Thyroid gland (tissue), 4 donors: Measurements from ENCODE around the gene POLR3F. TPM values are rescaled to one million over a fixed set of nuclear protein-coding genes. Genes with fewer than 3 reads are reported as not detected.

ENCODE experiments used
- DNase-seq, 2 donors: peaks; one replicate each; pipeline ENCODE4 v3.0.0-alpha.2; 2019
- H3K27ac ChIP-seq, 3 donors: fragments of 200-600 bp; sonication (generic); 1 replicate in 2 of 3; 2 replicates in 1 of 3; pipeline ENCODE4 v1.5.1; 2016 to 2019; ENCODE audit warnings: mild to moderate bottlenecking in 1 of 3, moderate library complexity in 1 of 3
- H3K27me3 ChIP-seq: fragments of 200-600 bp; sonication (generic); one replicate; pipeline ENCODE4 v1.5.1; 2019
- H3K36me3 ChIP-seq, 2 donors: fragments of 200-600 bp; sonication (generic); one replicate each; pipeline ENCODE4 v1.5.1; 2016 to 2019
- H3K4me1 ChIP-seq, 2 donors: fragments of 200-600 bp; sonication (generic); one replicate each; pipeline ENCODE4 v1.5.1; 2017 to 2019
- H3K4me3 ChIP-seq, 3 donors: fragments of 200-600 bp; sonication (generic); replicated peaks in 1 of 3; 1 replicate in 2 of 3; 2 replicates in 1 of 3; pipeline ENCODE4 v1.5.1; 2016; ENCODE audit warnings: mild to moderate bottlenecking in 1 of 3
- H3K9me3 ChIP-seq: fragments of 200-600 bp; sonication (generic); one replicate; pipeline ENCODE4 v1.5.1; 2017
- POLR2A ChIP-seq, 2 donors: fragments of 450-650 bp; IDR thresholded peaks; one replicate each; pipeline ENCODE4 v1.6.1; 2017; ENCODE audit warnings: antibody characterized with exemption in 2 of 2, mild to moderate bottlenecking in 2 of 2, moderate library complexity in 1 of 2
- WGBS, 2 donors: methylation state at CpG; one replicate each; pipeline ENCODE4 v1.1.5; 2017; 5-methylcytosine and 5-hydroxymethylcytosine counted together
- intact Hi-C: fragments of 100-400 bp; cut with DNase I; formaldehyde crosslinking; loops from one replicate; pipeline ENCODE4 v1.15.1; 2023
- microRNA counts, 2 donors: library from miRNA; unstranded; fragments of <30 nt; microRNA quantifications; one replicate each; lab custom pipeline; 2016 to 2017
- microRNA-seq: library from miRNA; unstranded; fragments of <30 nt; microRNA quantifications from one replicate; pipeline ENCODE4, GENCODE V29; 2016
- small RNA-seq: library from RNA; depleted of rRNA; stranded (forward); fragments of <200 nt; gene quantifications from one replicate; pipeline ENCODE3, GENCODE V24; 2016
- total RNA-seq, 4 donors: library from RNA; depleted of rRNA; stranded (reverse); fragments of >200 nt; gene quantifications; one replicate each; pipeline ENCODE4 v1.2.3, GENCODE V29; 2016
- TF ChIP-seq, protein P1 (sequence below), 6 experiments: fragments of 200-600 bp in 3 of 6; fragments of 450-650 bp in 3 of 6; sonication (generic) in 3 of 6; IDR thresholded peaks; one replicate each; pipeline ENCODE4 v1.5.1; 2016 to 2019; ENCODE audit warnings: antibody characterized with exemption in 6 of 6, mild to moderate bottlenecking in 2 of 6, inconsistent platforms in 1 of 6, moderate library complexity in 1 of 6

The POLR3F gene
- total RNA-seq, 4 donors from 2014 or later: 10.2 to 18.1 (median 13.9) TPM

DNA sequence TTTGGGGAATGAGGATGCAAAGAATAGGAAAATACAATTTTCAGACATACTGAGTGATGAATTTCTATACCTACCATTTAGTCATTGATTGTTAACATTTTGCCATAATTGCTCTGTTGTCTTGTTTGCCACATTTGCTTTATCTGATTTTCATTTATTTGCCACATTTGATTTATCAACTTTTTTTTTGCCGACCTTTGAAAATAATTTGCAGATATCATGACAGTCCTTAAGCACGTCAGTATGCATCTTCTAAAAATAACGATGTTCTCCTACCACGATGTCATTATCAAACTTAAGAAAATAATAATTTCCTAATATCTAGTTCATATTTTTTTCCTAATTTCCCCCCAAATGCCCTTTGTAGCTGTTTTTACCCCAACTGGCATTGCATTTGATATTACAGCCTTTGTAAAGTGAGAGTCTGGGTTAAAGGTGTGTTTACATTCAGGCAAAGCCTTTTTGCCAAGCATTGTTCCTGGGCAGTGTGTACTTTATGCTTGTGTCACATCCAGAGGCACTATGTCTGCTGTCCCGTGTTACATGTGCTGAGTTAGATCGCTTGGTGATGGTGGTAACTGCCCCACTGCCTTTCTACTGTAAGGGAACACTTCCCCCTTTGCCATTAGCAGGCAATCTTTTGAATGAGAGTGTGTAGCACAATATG is 66.9 kb downstream of the POLR3F start:
- intact Hi-C loops: no loop called here
- no peak overlapping the region for H3K4me3 ChIP-seq
- H3K27me3 ChIP-seq: no peaks in the 10 kb centered on the region
- no peak overlapping the region for H3K27ac ChIP-seq
- TF ChIP-seq, protein P1, sequence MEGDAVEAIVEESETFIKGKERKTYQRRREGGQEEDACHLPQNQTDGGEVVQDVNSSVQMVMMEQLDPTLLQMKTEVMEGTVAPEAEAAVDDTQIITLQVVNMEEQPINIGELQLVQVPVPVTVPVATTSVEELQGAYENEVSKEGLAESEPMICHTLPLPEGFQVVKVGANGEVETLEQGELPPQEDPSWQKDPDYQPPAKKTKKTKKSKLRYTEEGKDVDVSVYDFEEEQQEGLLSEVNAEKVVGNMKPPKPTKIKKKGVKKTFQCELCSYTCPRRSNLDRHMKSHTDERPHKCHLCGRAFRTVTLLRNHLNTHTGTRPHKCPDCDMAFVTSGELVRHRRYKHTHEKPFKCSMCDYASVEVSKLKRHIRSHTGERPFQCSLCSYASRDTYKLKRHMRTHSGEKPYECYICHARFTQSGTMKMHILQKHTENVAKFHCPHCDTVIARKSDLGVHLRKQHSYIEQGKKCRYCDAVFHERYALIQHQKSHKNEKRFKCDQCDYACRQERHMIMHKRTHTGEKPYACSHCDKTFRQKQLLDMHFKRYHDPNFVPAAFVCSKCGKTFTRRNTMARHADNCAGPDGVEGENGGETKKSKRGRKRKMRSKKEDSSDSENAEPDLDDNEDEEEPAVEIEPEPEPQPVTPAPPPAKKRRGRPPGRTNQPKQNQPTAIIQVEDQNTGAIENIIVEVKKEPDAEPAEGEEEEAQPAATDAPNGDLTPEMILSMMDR (IDR thresholded peaks at IDR 0.05): no peak
- no peak for TF ChIP-seq POLR2A (IDR thresholded peaks at IDR 0.05)
- no peak for DNase-seq
- H3K36me3 ChIP-seq: peaks cover 47 to 64% of the 10 kb centered on the region in 2 donors
- no peaks in the 10 kb centered on the region for H3K9me3 ChIP-seq
- 89 to 97% methylated on average over 6 of the region's 6 CpGs for WGBS, 2 donors
- H3K4me1 ChIP-seq: no peaks in the 10 kb centered on the region

MicroRNAs encoded within 50 kb of the gene (microRNA counts, 767-probe panel; counts per million panel counts)
- microRNA hsa-miR-3192 (lab: Ali Mortazavi, UCI): 0 counts per million in 2 donors

Small RNAs within 50 kb of the gene (microRNA-seq; reads per million reads assigned to microRNA genes)
- not detected for gene MIR3192

Small RNAs within 50 kb of the gene (small RNA-seq; reads per million reads assigned to genes)
- gene MIR3192: not detected
- gene RNA5SP476: not detected

Other genes with a start within 250 kb of the POLR3F start
- 10 to 100 TPM; 14.8 to 17.3 (median 15.9) TPM for gene ZNF133, start 178.9 kb upstream of the POLR3F start, total RNA-seq
- gene DZANK1, start 360 bp upstream of the POLR3F start, total RNA-seq: 10 to 100 TPM in 1 of 4 donors, 1 to 10 TPM in 3; 6.7 to 10.6 (median 8.5) TPM
- 100 to 1,000 TPM in 1 of 4 donors, 10 to 100 TPM in 3; 51.5 to 106 (median 66.3) TPM for gene RBBP9, start 29.8 kb downstream of the POLR3F start, total RNA-seq
- gene SEC23B, start 40.5 kb downstream of the POLR3F start, total RNA-seq: 10 to 100 TPM; 60.5 to 94.1 (median 84.6) TPM
- 100 to 1,000 TPM; 113 to 243 (median 132) TPM for gene SMIM26, start 100.0 kb downstream of the POLR3F start, total RNA-seq
- gene DTD1, start 120.7 kb downstream of the POLR3F start, total RNA-seq: 10 to 100 TPM; 42.7 to 57.6 (median 52.4) TPM